WTC11 (cell line): ENCODE results near the gene GYS2. TPM values are rescaled to one million over a fixed set of nuclear protein-coding genes. Genes with fewer than 3 reads are reported as not detected.

Experiments used
- ATAC-seq: fragments of 200-7000 bp; cut with Tn5 transposase; 2 replicates; pipeline ENCODE4 v1.10.0; 2021; ENCODE audit warnings: mild to moderate bottlenecking, moderate library complexity
- CTCF ChIA-PET: fragments of 300-600 bp; sonication (Branson Sonifier 250); formaldehyde crosslinking; loops from one replicate; lab custom pipeline; 2021; ENCODE audit warnings: antibody characterized with exemption; lab: Charles Lee
- POLR2A ChIA-PET: fragments of 350-600 bp; sonication (Branson Sonifier 250); formaldehyde crosslinking; loops from one replicate; lab custom pipeline; 2021; ENCODE audit warnings: antibody characterized with exemption; lab: Charles Lee
- DNase-seq: peaks from one replicate; pipeline ENCODE4 v3.0.0; 2021; ENCODE audit warnings: low spot score
- H3K27ac Mint-ChIP-seq: 2 replicates; pipeline ENCODE4 v1.8.0; 2021; ENCODE audit warnings: mixed read lengths
- H3K27me3 Mint-ChIP-seq: 2 replicates; pipeline ENCODE4 v1.8.0; 2021; ENCODE audit warnings: low read depth, mild to moderate bottlenecking, moderate library complexity, mixed read lengths
- H3K36me3 Mint-ChIP-seq: 2 replicates; pipeline ENCODE4 v1.8.0; 2021; ENCODE audit warnings: mixed read lengths
- H3K4me1 Mint-ChIP-seq: 2 replicates; pipeline ENCODE4 v1.8.0; 2022; ENCODE audit warnings: mixed read lengths
- H3K4me3 Mint-ChIP-seq: 2 replicates; pipeline ENCODE4 v1.8.0; 2021; ENCODE audit warnings: mild to moderate bottlenecking, moderate library complexity, mixed read lengths
- H3K9me3 Mint-ChIP-seq: 2 replicates; pipeline ENCODE4 v1.8.0; 2021; ENCODE audit warnings: mixed read lengths
- ATF1 ChIP-seq: sonication (generic); formaldehyde crosslinking; IDR thresholded peaks from 2 replicates; pipeline ENCODE4 v1.8.1; 2023; ENCODE audit warnings: mild to moderate bottlenecking, moderate library complexity, missing genetic modification reagents
- CBFB ChIP-seq: sonication (generic); formaldehyde crosslinking; IDR thresholded peaks from 2 replicates; pipeline ENCODE4 v1.8.1; 2022; ENCODE audit warnings: mild to moderate bottlenecking, low read depth, missing genetic modification reagents
- CREM ChIP-seq: sonication (generic); formaldehyde crosslinking; IDR thresholded peaks from 2 replicates; pipeline ENCODE4 v1.8.1; 2022; ENCODE audit warnings: mild to moderate bottlenecking, missing genetic modification reagents, moderate library complexity
- CTCF ChIP-seq: fragments of 200-600 bp; IDR thresholded peaks from 2 replicates; pipeline ENCODE4 v1.8.0; 2022; ENCODE audit warnings: antibody characterized with exemption
- FOXK1 ChIP-seq: sonication (generic); formaldehyde crosslinking; IDR thresholded peaks from 2 replicates; pipeline ENCODE4 v1.8.0; 2022; ENCODE audit warnings: mild to moderate bottlenecking, moderate library complexity, missing genetic modification reagents
- GRHL2 ChIP-seq: fragments of 250-450 bp; sonication (Bioruptor Pico); IDR thresholded peaks from 2 replicates; pipeline ENCODE4 v1.8.0; 2022; ENCODE audit warnings: mild to moderate bottlenecking, moderate library complexity; ENCODE audit not compliant: insufficient replicate concordance, severe bottlenecking
- GTF2I ChIP-seq: fragments of 250-450 bp; sonication (Bioruptor Pico); conservative IDR thresholded peaks from 2 replicates; pipeline ENCODE4 v1.4.0; 2021; ENCODE audit warnings: mild to moderate bottlenecking
- HMGA2 ChIP-seq: fragments of 250-450 bp; sonication (Bioruptor Pico); IDR thresholded peaks from 2 replicates; pipeline ENCODE4 v1.4.0; 2021; ENCODE audit warnings: mild to moderate bottlenecking, moderate library complexity
- IRF2 ChIP-seq: sonication (generic); formaldehyde crosslinking; IDR thresholded peaks from 2 replicates; pipeline ENCODE4 v1.8.0; 2022; ENCODE audit warnings: low read depth, missing genetic modification reagents, borderline replicate concordance
- JUN ChIP-seq: sonication (generic); formaldehyde crosslinking; IDR thresholded peaks from 2 replicates; pipeline ENCODE4 v1.8.0; 2023; ENCODE audit warnings: mild to moderate bottlenecking, missing genetic modification reagents
- MYBL2 ChIP-seq: sonication (generic); formaldehyde crosslinking; IDR thresholded peaks from 2 replicates; pipeline ENCODE4 v1.8.1; 2023; ENCODE audit warnings: mild to moderate bottlenecking, moderate library complexity, missing genetic modification reagents
- NFE2L1 ChIP-seq: sonication (generic); formaldehyde crosslinking; IDR thresholded peaks from 2 replicates; pipeline ENCODE4 v1.8.1; 2023; ENCODE audit warnings: missing genetic modification reagents
- PREB ChIP-seq: sonication (generic); formaldehyde crosslinking; IDR thresholded peaks from 2 replicates; pipeline ENCODE4 v1.8.1; 2022; ENCODE audit warnings: mild to moderate bottlenecking, missing genetic modification reagents, moderate library complexity, borderline replicate concordance
- RELA ChIP-seq: sonication (generic); formaldehyde crosslinking; IDR thresholded peaks from 2 replicates; pipeline ENCODE4 v1.8.1; 2022; ENCODE audit warnings: missing genetic modification reagents, mild to moderate bottlenecking, borderline replicate concordance
- STAT6 ChIP-seq: sonication (generic); formaldehyde crosslinking; conservative IDR thresholded peaks from 2 replicates; pipeline ENCODE4 v1.8.1; 2023; ENCODE audit warnings: mild to moderate bottlenecking, low read depth, missing genetic modification reagents, moderate library complexity
- TEAD1 ChIP-seq: sonication (generic); formaldehyde crosslinking; IDR thresholded peaks from 2 replicates; pipeline ENCODE4 v1.8.0; 2022; ENCODE audit warnings: mild to moderate bottlenecking, missing genetic modification reagents
- TP53 ChIP-seq: sonication (generic); formaldehyde crosslinking; IDR thresholded peaks from 2 replicates; pipeline ENCODE4 v1.8.1; 2023; ENCODE audit warnings: mild to moderate bottlenecking, missing genetic modification reagents
- USF2 ChIP-seq: sonication (generic); formaldehyde crosslinking; IDR thresholded peaks from 2 replicates; pipeline ENCODE4 v1.8.1; 2023; ENCODE audit warnings: mild to moderate bottlenecking, missing genetic modification reagents, moderate library complexity
- ZBTB21 ChIP-seq: sonication (generic); formaldehyde crosslinking; IDR thresholded peaks from 2 replicates; pipeline ENCODE4 v1.8.1; 2023; ENCODE audit warnings: mild to moderate bottlenecking, missing genetic modification reagents, borderline replicate concordance
- ZNF138 ChIP-seq: sonication (generic); formaldehyde crosslinking; conservative IDR thresholded peaks from 2 replicates; pipeline ENCODE4 v1.8.1; 2022; ENCODE audit warnings: mild to moderate bottlenecking, moderate library complexity, missing genetic modification reagents
- ZNF232 ChIP-seq: sonication (generic); formaldehyde crosslinking; IDR thresholded peaks from 2 replicates; pipeline ENCODE4 v1.8.0; 2022; ENCODE audit warnings: mild to moderate bottlenecking, missing genetic modification reagents
- ZNF396 ChIP-seq: fragments of 250-450 bp; sonication (Bioruptor Pico); IDR thresholded peaks from 2 replicates; pipeline ENCODE4 v1.8.0; 2021; ENCODE audit warnings: mild to moderate bottlenecking, moderate library complexity, borderline replicate concordance
- ZNF416 ChIP-seq: fragments of 250-450 bp; sonication (Bioruptor Pico); IDR thresholded peaks from 2 replicates; pipeline ENCODE4 v1.9.0; 2021; ENCODE audit warnings: mild to moderate bottlenecking, inconsistent platforms
- ZNF671 ChIP-seq: fragments of 250-450 bp; sonication (Bioruptor Pico); IDR thresholded peaks from 2 replicates; pipeline ENCODE4 v1.8.0; 2021; ENCODE audit warnings: mild to moderate bottlenecking
- total RNA-seq: library from RNA; stranded (reverse); gene quantifications from 3 replicates; pipeline ENCODE4 v1.2.3, GENCODE V29; 2021

Gene GYS2
- total RNA-seq, 1 experiment from 2014 or later: not detected

GRCh38 chr12:21543151-21543550, 61.5 kb downstream of the GYS2 start (continued):
- TF ChIP-seq STAT6 (CRISPR knock-in tag) (no peak), HMGA2 (no peak), CREM (CRISPR knock-in tag) (no peak), ZNF138 (CRISPR knock-in tag) (no peak), CTCF (no peak), CBFB (CRISPR knock-in tag) (no peak), IRF2 (no peak), USF2 (CRISPR knock-in tag) (no peak), JUN (CRISPR knock-in tag) (no peak)

GRCh38 chr12:21542403-21542802, 62.2 kb downstream of the GYS2 start:
- Mint-ChIP-seq H3K9me3 (no peaks in the 10 kb centered on the region), H3K4me1 (no peaks in the 10 kb centered on the region), H3K27me3 (no peaks in the 10 kb centered on the region), H3K4me3 (no peak overlapping the region), H3K36me3 (no peaks in the 10 kb centered on the region), H3K27ac (no peak overlapping the region)
- no peak for TF ChIP-seq TEAD1 (CRISPR knock-in tag)
- no peak for TF ChIP-seq ATF1
- no peak for TF ChIP-seq ZNF416 (CRISPR knock-in tag)
- ChIA-PET CTCF (no interaction called here), POLR2A (no interaction called here)
- ATAC-seq: no peak
- no peak for DNase-seq

GRCh38 chr12:21541773-21542172, 62.9 kb downstream of the GYS2 start:
- Mint-ChIP-seq H3K27me3 (no peaks in the 10 kb centered on the region), H3K4me3 (no peak overlapping the region), H3K4me1 (no peaks in the 10 kb centered on the region), H3K27ac (no peak overlapping the region), H3K9me3 (no peaks in the 10 kb centered on the region), H3K36me3 (no peaks in the 10 kb centered on the region)
- ATAC-seq: no peak
- ChIA-PET POLR2A (no interaction called here), CTCF (no interaction called here)
- no peak for DNase-seq
- TF ChIP-seq TP53 (CRISPR knock-in tag) (no peak), ZNF232 (no peak), MYBL2 (CRISPR knock-in tag) (no peak)

GRCh38 chr12:21539797-21540196, 64.8 kb downstream of the GYS2 start:
- POLR2A ChIA-PET: no interaction called here
- Mint-ChIP-seq H3K9me3 (no peaks in the 10 kb centered on the region), H3K4me1 (no peaks in the 10 kb centered on the region), H3K4me3 (no peak overlapping the region), H3K36me3 (no peaks in the 10 kb centered on the region), H3K27me3 (no peaks in the 10 kb centered on the region), H3K27ac (no peak overlapping the region)
- DNase-seq (no peak), ATAC-seq (no peak)
- CTCF ChIA-PET: no interaction called here
- TF ChIP-seq GRHL2 (CRISPR knock-in tag): no peak
- TF ChIP-seq PREB (CRISPR knock-in tag): no peak
- TF ChIP-seq RELA (CRISPR knock-in tag): no peak
- no peak for TF ChIP-seq STAT6 (CRISPR knock-in tag)
- TF ChIP-seq ZNF396 (CRISPR knock-in tag): no peak
- no peak for TF ChIP-seq MYBL2 (CRISPR knock-in tag)
- no peak for TF ChIP-seq ZNF671 (CRISPR knock-in tag)
- no peak for TF ChIP-seq ZBTB21
- no peak for TF ChIP-seq NFE2L1 (CRISPR knock-in tag)
- TF ChIP-seq GTF2I (CRISPR knock-in tag): no peak
- no peak for TF ChIP-seq FOXK1
